Type B pancreatic cell (in vitro differentiated cells): ENCODE measurements around the gene BLNK. TPM values are rescaled to one million over a fixed set of nuclear protein-coding genes. Genes with fewer than 3 reads are reported as not detected.

ENCODE experiments used
- DNase-seq: peaks from one replicate; pipeline ENCODE4 v3.0.0; 2021; ENCODE audit warnings: mixed read lengths; ENCODE audit not compliant: unreplicated experiment; ENCODE audit errors: extremely low spot score
- H3K27ac Mint-ChIP-seq: 2 replicates; pipeline ENCODE4 v1.8.0; 2021; ENCODE audit warnings: mild to moderate bottlenecking, mixed read lengths
- H3K27me3 Mint-ChIP-seq: 2 replicates; pipeline ENCODE4 v1.8.0; 2021; ENCODE audit warnings: mixed read lengths
- H3K36me3 Mint-ChIP-seq: 2 replicates; pipeline ENCODE4 v1.8.0; 2021; ENCODE audit warnings: mixed read lengths
- H3K4me1 Mint-ChIP-seq: one replicate; pipeline ENCODE4 v1.8.0; 2021; ENCODE audit warnings: mixed read lengths; ENCODE audit not compliant: unreplicated experiment
- H3K4me3 Mint-ChIP-seq: 2 replicates; pipeline ENCODE4 v1.8.0; 2021; ENCODE audit warnings: mild to moderate bottlenecking, mixed read lengths
- H3K9me3 Mint-ChIP-seq: 2 replicates; pipeline ENCODE4 v1.8.0; 2021; ENCODE audit warnings: mixed read lengths
- total RNA-seq: library from RNA; stranded (reverse); gene quantifications from 2 replicates; pipeline ENCODE4 v1.2.1, GENCODE V29; 2021; ENCODE audit warnings: low replicate concordance
- TF ChIP-seq, protein P1 (sequence below): fragments of 200-600 bp; sonication (generic); conservative IDR thresholded peaks from 2 replicates; pipeline ENCODE4 v1.5.0; 2021; ENCODE audit warnings: antibody characterized with exemption, mild to moderate bottlenecking

Gene BLNK
- total RNA-seq, 1 donor from 2014 or later, result 21.7 TPM

DNA sequence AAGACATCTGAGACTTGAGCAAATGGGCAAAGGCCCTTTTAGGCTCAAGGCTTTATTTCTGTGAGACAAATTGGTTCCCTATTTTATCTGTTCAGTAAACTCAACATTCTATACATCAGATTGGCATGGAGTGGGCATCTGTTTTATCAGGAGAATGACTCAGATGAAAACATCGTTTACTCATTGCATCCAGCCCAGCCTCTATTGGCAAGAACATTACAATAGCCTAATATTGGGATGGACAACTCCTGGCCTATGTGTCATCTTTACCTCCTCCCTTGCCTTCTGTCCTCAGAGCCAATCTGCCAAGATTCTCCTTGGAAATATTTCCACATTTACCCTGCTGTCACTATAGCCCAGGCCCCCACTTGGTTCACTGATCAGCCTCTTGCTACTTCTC lies 5.5 kb upstream of the BLNK start:
- TF ChIP-seq, protein P1, sequence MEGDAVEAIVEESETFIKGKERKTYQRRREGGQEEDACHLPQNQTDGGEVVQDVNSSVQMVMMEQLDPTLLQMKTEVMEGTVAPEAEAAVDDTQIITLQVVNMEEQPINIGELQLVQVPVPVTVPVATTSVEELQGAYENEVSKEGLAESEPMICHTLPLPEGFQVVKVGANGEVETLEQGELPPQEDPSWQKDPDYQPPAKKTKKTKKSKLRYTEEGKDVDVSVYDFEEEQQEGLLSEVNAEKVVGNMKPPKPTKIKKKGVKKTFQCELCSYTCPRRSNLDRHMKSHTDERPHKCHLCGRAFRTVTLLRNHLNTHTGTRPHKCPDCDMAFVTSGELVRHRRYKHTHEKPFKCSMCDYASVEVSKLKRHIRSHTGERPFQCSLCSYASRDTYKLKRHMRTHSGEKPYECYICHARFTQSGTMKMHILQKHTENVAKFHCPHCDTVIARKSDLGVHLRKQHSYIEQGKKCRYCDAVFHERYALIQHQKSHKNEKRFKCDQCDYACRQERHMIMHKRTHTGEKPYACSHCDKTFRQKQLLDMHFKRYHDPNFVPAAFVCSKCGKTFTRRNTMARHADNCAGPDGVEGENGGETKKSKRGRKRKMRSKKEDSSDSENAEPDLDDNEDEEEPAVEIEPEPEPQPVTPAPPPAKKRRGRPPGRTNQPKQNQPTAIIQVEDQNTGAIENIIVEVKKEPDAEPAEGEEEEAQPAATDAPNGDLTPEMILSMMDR, result no peak
- DNase-seq, result no peak
- H3K36me3 Mint-ChIP-seq, result no peaks in the 10 kb centered on the region
- no peaks in the 10 kb centered on the region for H3K27me3 Mint-ChIP-seq
- no peak overlapping the region for H3K27ac Mint-ChIP-seq
- H3K4me1 Mint-ChIP-seq, result peaks cover 8% of the 10 kb centered on the region
- H3K9me3 Mint-ChIP-seq, result peaks cover 4% of the 10 kb centered on the region
- H3K4me3 Mint-ChIP-seq, result no peak overlapping the region

DNA sequence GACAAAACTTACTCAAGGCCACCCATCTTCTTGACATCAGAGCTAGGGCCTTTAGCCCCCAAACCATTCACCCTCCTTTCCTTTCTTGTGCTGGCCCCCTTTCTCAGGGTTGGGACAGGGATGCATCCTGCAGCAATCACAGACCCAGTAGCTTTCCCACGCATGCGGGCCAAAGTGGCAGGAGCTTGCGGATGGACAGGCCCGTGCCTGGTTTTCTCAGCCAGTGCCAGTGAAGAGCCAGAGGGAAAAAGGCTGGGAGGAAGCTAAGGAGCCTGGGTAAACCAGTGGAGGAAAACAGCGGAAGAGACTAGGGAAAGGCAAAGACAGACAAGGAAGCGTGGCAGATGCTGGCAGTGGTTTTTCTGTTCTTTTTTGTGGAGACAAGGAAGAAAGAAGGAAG lies 5.1 kb upstream of the BLNK start:
- H3K27ac Mint-ChIP-seq, result peak overlapping the region; percentile 23
- H3K4me3 Mint-ChIP-seq, result no peak overlapping the region
- H3K27me3 Mint-ChIP-seq, result no peaks in the 10 kb centered on the region
- TF ChIP-seq, protein P1, result no peak
- H3K9me3 Mint-ChIP-seq, result peaks cover 4% of the 10 kb centered on the region
- H3K36me3 Mint-ChIP-seq, result no peaks in the 10 kb centered on the region
- no peak for DNase-seq
- H3K4me1 Mint-ChIP-seq, result peaks cover 9% of the 10 kb centered on the region

DNA sequence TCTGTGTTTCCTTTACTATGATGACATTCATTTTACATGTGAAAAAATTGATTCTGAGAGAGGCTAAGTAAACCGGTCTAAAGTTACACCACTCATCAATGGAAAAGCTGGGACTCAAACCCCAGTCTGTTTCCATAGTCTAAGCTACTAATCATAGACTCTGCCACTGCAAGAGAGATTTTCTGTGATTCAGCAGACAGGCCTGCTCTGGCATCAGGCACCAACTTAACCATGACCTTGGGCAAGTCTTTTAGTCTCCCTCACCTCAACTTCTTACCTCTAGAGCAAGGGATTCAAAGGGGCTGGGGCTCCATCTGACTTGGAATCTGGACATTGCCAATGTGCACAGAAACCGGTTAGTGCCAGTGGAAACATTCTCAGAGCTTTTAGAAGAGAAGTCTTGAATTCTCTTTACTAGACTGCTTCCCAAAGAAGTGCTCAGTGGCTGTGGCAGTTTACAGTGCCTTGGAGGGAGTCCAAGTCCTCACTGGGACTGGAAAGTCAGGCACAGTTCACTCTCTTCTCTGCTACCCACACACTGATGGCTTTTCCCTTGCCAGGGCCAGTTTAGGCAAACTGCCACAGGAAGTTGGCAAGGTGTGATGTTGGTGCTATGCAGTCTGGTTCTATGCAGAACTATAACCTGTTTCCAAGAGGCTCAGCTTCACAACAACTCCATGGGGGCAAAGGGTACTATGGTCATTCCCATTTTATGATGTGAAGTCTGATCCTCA lies 4.5 kb upstream of the BLNK start:
- Mint-ChIP-seq H3K4me1 (peaks cover 12% of the 10 kb centered on the region), H3K4me3 (no peak overlapping the region), H3K36me3 (no peaks in the 10 kb centered on the region), H3K27ac (peak overlapping the region; percentile 23), H3K9me3 (peaks cover 4% of the 10 kb centered on the region), H3K27me3 (no peaks in the 10 kb centered on the region)
- TF ChIP-seq, protein P1, result no peak
- no peak for DNase-seq

DNA sequence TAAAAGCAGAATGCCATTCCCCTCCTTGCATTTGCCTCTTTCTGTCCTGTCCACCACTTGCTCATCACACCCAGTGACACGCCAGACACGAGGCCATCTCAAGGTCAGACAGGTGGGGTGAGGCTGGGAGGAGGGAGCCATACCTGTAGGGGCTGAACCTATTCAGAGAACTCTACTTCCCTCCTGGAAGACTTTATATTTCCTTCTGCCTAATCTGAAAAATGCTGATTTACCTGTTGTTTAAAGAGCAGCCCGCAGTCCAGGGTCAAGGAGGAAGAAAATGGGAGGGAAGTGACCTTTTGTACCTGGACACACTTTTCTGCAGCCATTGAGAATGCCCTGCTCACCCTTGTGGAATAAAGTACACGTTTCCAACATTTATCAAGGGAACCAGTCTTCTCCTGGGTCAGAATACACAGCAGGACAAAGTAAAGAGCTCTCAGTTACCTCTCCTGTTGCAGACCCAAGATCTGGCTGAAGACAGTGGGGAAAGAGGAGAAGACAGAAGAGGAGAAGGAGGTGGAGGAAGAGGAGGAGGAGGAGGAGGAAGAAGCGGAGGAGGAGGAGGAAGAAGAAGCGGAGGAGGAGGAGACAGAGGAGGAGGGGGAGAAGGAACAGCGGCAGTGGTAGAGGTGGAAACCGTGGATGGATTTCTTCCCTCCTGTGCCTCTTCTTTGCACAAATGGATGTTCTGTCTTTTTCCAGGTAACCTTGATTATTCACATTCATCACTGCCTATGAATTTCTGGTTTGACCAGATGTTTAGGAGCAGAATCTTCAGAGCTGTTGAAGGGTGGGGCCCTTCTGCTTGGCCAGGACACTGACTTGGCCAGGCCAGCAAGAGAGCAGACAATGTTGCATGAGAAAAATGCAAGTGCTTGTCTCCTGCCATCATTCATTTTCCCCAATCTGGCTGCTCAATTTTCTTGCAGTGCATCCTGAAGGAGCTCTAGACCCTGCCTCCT lies 1.2 kb upstream of the BLNK start:
- Mint-ChIP-seq H3K36me3 (peaks cover 8% of the 10 kb centered on the region), H3K9me3 (peaks cover 8% of the 10 kb centered on the region), H3K4me3 (peak overlapping the region; percentile 97), H3K4me1 (peaks cover 19% of the 10 kb centered on the region), H3K27ac (peak overlapping the region; percentile 97), H3K27me3 (no peaks in the 10 kb centered on the region)
- TF ChIP-seq, protein P1, result no peak
- no peak for DNase-seq

DNA sequence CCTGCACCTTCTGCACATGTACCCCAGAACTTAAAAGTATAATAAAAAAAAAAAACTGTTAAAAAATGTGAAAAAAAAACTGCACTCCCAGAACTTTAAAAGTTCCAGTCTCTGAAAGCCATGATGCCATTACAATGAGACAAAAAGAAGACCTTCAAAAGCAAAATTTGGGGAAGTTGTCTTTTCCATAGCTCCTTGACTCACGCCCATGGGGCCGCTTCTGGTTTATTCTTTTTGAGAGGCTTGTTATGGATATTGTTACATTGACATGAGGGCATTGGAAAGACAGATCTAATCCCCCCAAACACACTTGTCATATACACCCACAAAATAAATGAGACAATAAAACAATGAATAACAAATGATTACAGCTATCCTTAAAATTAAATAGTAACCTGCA lies 798 bp downstream of the BLNK start:
- Mint-ChIP-seq H3K4me1 (peaks cover 24% of the 10 kb centered on the region), H3K9me3 (peaks cover 8% of the 10 kb centered on the region), H3K27ac (peak overlapping the region; percentile 97), H3K36me3 (peaks cover 13% of the 10 kb centered on the region), H3K4me3 (peak overlapping the region; percentile 97), H3K27me3 (no peaks in the 10 kb centered on the region)
- DNase-seq, result no peak
- TF ChIP-seq, protein P1, result no peak
